GM19395 (cell line): ENCODE data around the gene RRAS2.

Source experiments
- ATAC-seq: cut with Tn5 transposase; IDR thresholded peaks from one replicate; pipeline ENCODE4 v1.9.1; 2021; ENCODE audit warnings: mild to moderate bottlenecking, moderate library complexity; ENCODE audit not compliant: unreplicated experiment

The RRAS2 gene

GRCh38 chr11:14340721-14341120 is 18.3 kb downstream of the RRAS2 start:
- no peak for ATAC-seq

DNA sequence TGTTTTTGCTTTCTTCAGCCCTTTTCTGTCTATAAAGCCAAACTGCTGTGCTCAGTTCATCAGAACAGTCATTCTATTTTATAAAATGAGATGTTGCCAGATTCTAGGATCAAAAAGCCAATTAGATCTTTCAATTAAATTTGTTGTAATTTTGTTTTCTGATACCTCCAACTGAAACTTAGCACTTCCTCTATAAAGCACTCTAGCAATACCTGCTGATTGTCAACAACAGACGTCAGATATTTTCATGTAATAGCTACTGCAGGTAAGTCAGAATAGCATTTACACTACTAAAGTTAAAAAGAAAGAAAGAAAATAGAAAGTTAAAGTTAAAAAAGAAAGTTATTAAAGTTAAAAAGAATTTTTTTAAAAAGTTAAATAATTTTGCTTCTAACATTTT is 19.6 kb downstream of the RRAS2 start:
- no peak for ATAC-seq

- no peak for ATAC-seq
Measured at GRCh38 chr11:14336507-14337503, 22.2 kb downstream of the RRAS2 start.

GRCh38 chr11:14335712-14336111 is 23.3 kb downstream of the RRAS2 start:
- ATAC-seq = no peak

DNA sequence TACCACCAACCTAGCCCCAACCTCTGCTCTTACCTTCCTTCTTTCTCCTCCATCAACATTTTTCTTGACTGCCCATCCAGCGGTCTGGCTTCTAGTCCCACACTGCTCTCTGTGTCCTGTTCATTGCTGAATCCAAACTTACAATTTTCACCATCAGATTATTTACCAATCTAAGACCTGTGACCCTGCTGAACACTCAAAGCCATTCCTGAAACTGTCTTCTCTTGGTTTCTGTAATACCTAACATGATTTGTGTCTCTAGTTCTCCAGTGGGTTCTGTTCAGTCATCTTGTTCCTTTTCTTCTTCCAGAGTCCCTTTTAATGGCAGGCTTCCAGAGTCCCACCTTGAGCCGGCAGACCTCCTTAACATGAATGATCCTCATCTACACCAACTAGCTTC is 24.1 kb downstream of the RRAS2 start:
- peak; percentile 52 for ATAC-seq

DNA sequence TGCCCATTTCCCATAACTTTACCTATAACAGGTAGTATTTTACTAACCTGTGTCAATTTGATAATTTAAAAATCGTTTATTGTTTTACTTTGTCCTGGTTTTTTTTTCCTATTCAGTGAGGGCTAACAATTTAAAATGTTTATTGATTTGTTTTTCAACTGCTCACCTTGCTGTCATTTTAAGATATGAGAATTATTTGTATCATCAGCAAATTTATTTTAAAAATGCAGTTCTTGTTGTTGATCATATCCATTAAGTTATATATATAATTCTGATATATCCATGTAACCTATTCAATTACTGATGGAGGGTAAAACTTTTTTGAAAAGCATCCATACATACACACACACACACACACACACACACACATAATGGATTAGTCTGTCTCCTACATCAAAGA is 24.8 kb downstream of the RRAS2 start:
- ATAC-seq = no peak

DNA sequence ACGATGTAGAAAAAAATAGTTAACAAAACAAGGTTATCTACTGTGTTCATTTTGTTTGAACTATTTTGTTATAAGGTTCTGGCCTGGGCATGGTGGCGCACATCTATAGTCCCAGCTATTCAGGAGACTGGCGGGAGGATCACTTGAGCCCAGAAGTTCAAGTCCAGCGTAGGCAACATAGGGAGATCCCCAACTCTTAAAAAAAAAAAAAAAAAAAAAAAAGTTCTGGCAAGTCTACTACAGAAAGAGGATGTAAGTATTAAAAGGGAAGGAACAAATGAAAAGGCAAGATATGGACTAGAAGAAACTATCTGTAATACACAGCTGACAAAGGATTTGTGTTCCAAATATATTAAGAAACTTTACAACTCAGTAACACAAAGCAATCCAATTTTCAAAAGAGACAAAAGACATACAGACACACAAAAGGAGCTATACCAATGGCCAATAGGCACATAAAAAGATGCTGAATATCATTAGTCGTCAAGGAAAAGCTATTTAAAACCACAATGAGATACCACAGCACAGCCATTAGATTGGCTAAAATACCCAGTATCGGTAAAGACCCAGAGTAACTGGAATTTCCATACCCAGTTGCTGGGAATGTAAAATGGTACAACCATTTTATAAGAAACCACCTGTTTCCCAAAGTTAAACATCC is 27.4 kb downstream of the RRAS2 start:
- ATAC-seq = peak; percentile 59

DNA sequence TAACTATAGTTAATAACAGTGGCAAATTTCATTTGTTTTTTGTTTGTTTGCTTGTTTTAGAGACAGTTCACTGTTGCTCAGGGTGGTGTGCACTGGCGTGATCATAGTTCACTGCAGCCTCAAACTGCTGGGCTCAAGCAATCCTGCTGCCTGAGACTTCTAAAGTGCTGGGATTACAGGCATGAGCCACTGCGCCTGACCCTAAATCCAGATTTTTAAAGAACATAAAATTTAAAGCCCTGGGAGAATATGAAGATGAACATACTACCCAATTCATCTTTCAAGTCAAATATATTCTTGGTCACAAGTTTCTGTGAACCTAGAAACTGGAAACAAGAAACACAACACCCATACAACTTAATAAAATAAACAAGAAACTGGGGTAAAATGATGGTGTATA is 28.1 kb downstream of the RRAS2 start:
- ATAC-seq = no peak

DNA sequence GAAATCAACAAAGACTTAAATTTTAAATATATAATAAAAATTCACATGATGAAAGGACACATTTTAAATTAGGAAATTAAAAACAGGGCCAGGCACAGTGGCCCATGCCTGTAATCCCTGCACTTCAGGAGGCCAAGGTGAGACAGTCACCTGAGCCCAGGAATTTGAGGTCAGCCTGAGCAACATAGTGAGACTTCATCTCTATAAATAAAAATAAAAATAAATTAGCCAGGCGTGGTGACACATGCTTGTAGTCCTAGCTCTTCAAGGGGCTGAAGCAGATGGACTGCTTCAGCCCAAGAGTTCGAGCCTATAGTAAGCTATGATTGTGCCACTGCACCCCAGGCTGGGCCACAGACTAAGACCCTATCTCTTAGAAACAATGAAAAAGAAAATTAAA is 29.3 kb downstream of the RRAS2 start:
- no peak for ATAC-seq

DNA sequence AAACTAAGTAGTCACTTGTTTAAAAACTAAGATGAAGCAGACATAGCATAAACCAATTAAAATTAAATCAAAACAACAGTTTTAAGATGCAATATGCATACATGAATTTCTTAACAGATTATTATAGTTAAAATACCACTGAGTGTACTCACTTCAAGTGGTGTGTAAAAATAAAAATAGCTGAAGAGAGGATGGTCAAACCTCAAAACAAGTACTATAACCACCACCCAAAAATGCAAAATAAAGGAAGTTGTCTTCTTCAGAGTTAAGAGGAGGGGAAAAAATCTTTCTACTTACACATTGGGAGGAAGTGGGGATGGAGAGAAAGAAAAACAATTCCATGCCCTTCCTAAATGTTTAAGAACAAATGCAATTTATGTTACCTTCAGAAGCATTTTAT is 31.9 kb downstream of the RRAS2 start:
- peak; percentile 45 for ATAC-seq

GRCh38 chr11:14323118-14323676 is 35.8 kb downstream of the RRAS2 start:
- no peak for ATAC-seq

- ATAC-seq = no peak
Measured at GRCh38 chr11:14322510-14322909, 36.5 kb downstream of the RRAS2 start.

DNA sequence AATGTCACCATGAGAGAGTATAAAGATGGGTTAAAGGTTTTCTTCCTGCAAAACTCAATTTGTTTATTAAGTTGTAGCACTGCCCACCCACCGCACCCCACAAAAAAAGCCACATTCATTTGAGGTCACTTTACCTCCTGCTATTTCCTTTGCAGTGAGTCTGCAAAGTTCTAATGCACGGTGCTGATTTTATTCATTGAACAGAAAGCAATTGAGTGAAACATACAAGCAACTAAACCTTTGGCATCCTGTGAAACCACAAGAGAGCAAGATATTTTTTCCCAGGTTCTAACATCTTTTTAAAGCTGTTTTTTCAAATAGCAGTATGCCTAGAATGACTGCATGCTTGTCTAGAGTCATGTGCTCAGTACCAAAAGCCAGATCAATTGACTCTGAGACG is 39.0 kb downstream of the RRAS2 start:
- peak; percentile 45 for ATAC-seq

DNA sequence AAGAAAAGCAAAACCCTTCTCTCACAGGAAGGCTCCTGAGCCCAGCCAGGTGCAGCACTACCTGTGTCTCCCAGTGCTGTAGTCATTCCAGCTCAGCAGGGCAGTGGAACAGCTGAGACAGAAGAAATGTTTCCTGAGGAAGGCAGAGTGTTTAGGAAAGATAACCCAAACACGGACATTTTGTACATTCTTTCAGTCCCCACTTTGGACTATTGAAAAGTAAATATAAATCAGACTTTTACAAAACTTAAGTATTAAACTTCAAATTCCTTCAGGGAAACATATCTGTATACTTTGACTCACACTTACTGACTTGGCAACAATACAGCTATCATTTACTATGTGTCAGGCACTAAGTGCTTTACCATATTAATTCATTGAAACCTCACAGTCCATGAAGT is 40.4 kb downstream of the RRAS2 start:
- no peak for ATAC-seq

DNA sequence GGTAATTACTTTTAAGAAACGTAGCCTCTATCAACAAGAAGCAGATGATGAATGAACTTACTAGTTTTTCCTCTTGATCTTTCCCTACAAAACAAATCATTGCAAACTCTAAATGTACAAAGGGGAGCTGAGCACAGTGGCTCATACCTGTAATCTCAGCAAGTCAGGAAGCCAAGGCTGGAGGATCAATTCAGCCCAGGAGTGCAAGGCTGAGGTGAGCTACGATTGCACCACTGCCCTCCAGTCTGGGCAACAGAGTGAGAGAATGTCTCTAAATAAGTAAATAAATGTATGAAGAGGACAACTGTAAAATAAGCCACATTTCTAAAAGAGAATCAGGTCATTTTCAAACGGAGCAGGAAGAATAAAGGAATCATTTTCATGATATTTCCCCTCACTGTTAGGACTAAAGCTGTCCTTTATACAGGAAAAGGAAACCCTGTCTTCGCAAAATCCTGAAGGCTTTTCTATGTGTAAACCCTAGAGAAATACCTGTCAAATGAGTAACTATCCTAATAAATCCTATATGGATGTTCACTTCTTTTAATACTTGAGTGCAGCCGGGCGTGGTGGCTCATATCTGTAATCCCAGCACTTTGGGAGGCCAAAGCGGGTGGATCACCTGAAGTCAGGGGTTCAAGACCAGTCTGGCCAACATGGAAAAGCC is 41.2 kb downstream of the RRAS2 start:
- ATAC-seq = no peak

DNA sequence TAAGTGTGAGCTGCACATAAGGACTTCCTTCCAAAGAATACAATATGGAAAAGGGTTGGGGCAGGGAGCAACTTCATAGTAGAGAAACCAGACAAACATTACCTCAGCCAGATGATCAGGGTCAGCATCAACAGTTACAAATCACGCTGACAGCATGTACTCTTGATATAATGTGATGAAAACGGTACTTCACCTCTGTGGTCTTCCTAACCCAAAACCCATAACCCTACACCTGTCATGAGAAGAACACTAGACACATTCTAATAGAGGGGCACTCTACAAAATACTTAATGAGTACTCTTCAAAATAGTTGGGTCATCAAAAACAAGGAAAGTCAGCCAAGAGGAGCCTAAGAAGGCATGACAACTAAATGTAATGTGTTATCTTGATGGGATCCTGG is 43.9 kb downstream of the RRAS2 start:
- ATAC-seq = peak; percentile 32

DNA sequence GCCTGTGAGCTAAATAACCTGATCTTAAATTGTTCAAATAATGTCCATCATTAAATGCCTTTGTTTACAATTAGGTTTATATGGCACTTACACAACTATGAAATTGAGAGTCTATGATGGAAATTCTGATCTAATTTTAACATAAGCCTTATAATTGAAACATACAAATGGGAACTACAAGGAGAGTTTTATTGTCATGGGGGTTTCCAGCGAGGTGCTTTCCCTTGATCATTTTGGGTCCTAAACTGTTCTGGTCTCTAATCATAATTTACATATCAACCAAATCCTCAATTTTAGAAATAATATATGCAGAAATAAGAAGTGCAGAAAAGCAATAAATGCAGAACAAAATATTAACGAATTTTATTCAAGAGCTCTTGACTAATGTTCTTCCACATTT is 44.9 kb downstream of the RRAS2 start:
- no peak for ATAC-seq

DNA sequence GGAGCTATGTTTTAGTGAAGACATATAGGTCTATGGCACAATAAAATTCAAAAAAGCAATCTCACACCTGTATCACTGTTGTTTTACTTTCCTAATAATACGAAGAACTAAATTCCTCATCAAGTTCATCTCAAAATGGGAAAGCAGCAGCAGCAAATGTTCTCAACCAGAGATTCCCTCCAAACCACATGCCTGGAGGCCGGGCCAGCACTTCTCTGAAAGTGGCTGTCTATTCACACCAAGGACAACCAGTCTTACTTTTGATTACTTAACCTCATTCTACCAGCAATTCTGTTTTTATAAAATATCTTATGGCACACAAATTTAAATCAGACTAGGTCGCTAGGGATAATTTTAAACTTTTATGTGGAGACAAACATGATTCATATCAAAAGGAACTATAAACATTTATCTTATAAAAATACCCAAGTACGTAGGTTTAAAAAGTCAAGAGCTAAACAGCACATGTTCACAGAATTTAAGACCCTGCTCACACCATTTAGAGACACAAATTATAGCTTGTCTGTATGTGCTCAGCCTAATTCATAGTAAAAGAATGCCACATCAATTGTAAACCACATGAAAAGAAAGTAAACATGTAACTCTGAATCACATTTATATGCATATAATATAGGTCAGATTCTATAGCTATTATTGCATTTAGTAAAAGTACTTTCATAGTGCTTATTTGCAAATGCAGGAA is 46.1 kb downstream of the RRAS2 start:
- peak; percentile 1 for ATAC-seq

DNA sequence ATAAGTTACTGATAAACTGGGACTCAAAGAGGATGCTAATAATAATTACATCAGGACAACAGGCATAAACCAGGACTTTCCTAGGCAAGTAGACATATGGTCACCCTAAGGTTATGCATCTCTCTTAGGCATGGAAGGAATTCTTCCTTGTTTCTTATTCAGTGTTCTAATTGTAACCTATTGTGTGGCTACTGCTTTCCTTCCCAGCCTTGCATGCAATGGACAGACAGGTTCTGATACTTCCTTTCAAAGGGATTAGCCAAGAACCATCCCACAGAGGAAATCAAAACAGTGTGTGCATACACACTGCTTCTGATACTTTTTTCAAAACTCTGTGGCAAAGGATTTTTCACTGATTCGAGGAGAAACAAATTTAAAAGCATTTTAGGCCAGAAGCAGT is 48.3 kb downstream of the RRAS2 start:
- no peak for ATAC-seq

- no peak for ATAC-seq
Measured at GRCh38 chr11:14309425-14310192, 49.4 kb downstream of the RRAS2 start.
